Breast epithelium (tissue), 4 donors: ENCODE data around the gene RNF19B. TPM values are rescaled to one million over a fixed set of nuclear protein-coding genes. Genes with fewer than 3 reads are reported as not detected.

Experiments
- DNase-seq, 2 donors: peaks; one replicate each; pipeline ENCODE4 v3.0.0-alpha.2; 2019; ENCODE audit warnings: low spot score in 2 of 2
- H3K27ac ChIP-seq, 2 donors: fragments of 200-600 bp; sonication (generic) in 1 of 2; one replicate each; pipeline ENCODE4 v1.5.1; 2016 to 2019; ENCODE audit warnings: mild to moderate bottlenecking in 1 of 2
- H3K27me3 ChIP-seq, 2 donors: fragments of 200-600 bp; sonication (generic) in 1 of 2; one replicate each; pipeline versions ENCODE4 v1.5.1 to v1.6.0; 2017 to 2019; ENCODE audit warnings: control low read depth in 1 of 2, mild to moderate bottlenecking in 1 of 2
- H3K36me3 ChIP-seq: fragments of 200-600 bp; one replicate; pipeline ENCODE4 v1.5.1; 2019
- H3K4me1 ChIP-seq, 2 donors: fragments of 200-600 bp; sonication (generic); one replicate each; pipeline ENCODE4 v1.5.1; 2016 to 2019; ENCODE audit warnings: control low read depth in 1 of 2
- H3K4me3 ChIP-seq, 3 donors: fragments of 200-600 bp; sonication (generic); 1 replicate in 2 of 3; 2 replicates in 1 of 3; pipeline ENCODE4 v1.5.1; 2016 to 2019; ENCODE audit warnings: mild to moderate bottlenecking in 3 of 3, moderate library complexity in 2 of 3
- H3K9me3 ChIP-seq, 2 donors: fragments of 200-600 bp; sonication (generic) in 1 of 2; one replicate each; pipeline ENCODE4 v1.5.1; 2016 to 2019; ENCODE audit warnings: control low read depth in 1 of 2
- POLR2A ChIP-seq: fragments of 450-650 bp; IDR thresholded peaks from one replicate; pipeline ENCODE4 v1.6.1; 2016; ENCODE audit warnings: antibody characterized with exemption, mild to moderate bottlenecking, moderate library complexity
- POLR2AphosphoS5 ChIP-seq, 3 donors: sonication (generic); formaldehyde crosslinking; IDR thresholded peaks; one replicate each; pipeline ENCODE4 v1.6.1; 2017; ENCODE audit warnings: antibody characterized with exemption in 3 of 3
- intact Hi-C: fragments of 100-400 bp; cut with DNase I; formaldehyde crosslinking; loops from one replicate; pipeline ENCODE4 v1.15.1; 2023; ENCODE audit warnings: low total_unique reads
- total RNA-seq, 3 donors: library from RNA; depleted of rRNA; stranded (reverse); fragments of >200 nt; gene quantifications; one replicate each; pipeline ENCODE4 v1.1.0, GENCODE V29; 2016
- TF ChIP-seq, protein P1 (sequence below), 3 donors: fragments of 450-650 bp; IDR thresholded peaks; one replicate each; pipeline ENCODE4 v1.5.1; 2016 to 2017; ENCODE audit warnings: antibody characterized with exemption in 3 of 3, mild to moderate bottlenecking in 3 of 3, moderate library complexity in 3 of 3

The RNF19B gene
- total RNA-seq, 3 donors from 2014 or later = 15.7 to 22.5 (median 16.7) TPM

DNA sequence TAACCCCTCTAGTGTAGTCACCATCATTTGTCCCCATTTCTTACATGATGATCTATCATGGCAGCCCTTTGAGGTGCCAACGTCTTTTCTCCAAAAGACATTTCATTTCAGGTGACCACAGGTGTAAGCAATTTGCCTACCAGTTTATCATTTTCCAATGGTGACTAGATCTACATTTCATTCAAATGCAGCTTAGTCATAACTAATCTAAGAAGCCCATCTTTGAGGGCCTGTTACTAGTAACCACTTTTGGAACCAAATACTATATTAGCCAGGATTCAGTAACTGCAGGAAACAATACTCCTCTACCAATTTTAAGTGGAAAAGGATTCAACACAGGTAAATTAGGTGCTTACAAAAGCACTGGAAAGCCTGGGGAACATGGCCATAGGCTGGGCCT is 32.8 kb downstream of the RNF19B start:
- Histone ChIP-seq H3K4me3 (no peak overlapping the region), H3K4me1 (peaks cover 0 to 5% of the 10 kb centered on the region in 2 donors), H3K36me3 (no peaks in the 10 kb centered on the region), H3K27me3 (no peaks in the 10 kb centered on the region), H3K9me3 (no peaks in the 10 kb centered on the region), H3K27ac (no peak overlapping the region)
- DNase-seq = no peak
- TF ChIP-seq, protein P1, sequence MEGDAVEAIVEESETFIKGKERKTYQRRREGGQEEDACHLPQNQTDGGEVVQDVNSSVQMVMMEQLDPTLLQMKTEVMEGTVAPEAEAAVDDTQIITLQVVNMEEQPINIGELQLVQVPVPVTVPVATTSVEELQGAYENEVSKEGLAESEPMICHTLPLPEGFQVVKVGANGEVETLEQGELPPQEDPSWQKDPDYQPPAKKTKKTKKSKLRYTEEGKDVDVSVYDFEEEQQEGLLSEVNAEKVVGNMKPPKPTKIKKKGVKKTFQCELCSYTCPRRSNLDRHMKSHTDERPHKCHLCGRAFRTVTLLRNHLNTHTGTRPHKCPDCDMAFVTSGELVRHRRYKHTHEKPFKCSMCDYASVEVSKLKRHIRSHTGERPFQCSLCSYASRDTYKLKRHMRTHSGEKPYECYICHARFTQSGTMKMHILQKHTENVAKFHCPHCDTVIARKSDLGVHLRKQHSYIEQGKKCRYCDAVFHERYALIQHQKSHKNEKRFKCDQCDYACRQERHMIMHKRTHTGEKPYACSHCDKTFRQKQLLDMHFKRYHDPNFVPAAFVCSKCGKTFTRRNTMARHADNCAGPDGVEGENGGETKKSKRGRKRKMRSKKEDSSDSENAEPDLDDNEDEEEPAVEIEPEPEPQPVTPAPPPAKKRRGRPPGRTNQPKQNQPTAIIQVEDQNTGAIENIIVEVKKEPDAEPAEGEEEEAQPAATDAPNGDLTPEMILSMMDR (IDR thresholded peaks at IDR 0.05) = no peak
- TF ChIP-seq POLR2A (no peak), POLR2AphosphoS5 (IDR thresholded peaks at IDR 0.05) (no peak)
- intact Hi-C loops = loop anchor here (10.0 kb wide), 1 partner anchor 163 kb away; no protein-coding TSS in a partner anchor

DNA sequence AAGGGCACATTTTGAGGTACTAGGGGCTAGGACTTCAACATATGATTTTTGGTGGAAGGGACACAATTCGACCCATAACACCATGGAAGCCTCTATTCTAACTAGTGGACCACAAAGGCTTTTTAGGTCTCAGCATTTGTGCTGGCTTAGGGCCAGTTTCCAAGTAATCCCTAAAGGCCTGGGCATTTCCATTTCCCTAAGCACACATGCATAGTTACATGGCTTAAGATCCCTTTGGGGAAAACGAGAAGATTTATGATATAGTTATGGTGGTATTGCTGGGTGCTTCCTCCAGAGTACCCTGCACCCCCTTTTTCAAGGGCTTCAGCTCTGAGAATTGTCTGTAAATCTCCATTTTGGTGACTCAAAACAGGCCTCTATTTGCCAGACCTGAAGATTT is 35.2 kb downstream of the RNF19B start:
- Histone ChIP-seq H3K4me1 (peaks cover 0 to 5% of the 10 kb centered on the region in 2 donors), H3K27me3 (peaks cover 0 to 4% of the 10 kb centered on the region in 2 donors), H3K9me3 (no peaks in the 10 kb centered on the region), H3K27ac (no peak overlapping the region), H3K36me3 (no peaks in the 10 kb centered on the region), H3K4me3 (no peak overlapping the region)
- intact Hi-C loops = no loop called here
- TF ChIP-seq POLR2A (no peak), POLR2AphosphoS5 (IDR thresholded peaks at IDR 0.05) (no peak)
- TF ChIP-seq, protein P1 (IDR thresholded peaks at IDR 0.05) = no peak
- DNase-seq = no peak

DNA sequence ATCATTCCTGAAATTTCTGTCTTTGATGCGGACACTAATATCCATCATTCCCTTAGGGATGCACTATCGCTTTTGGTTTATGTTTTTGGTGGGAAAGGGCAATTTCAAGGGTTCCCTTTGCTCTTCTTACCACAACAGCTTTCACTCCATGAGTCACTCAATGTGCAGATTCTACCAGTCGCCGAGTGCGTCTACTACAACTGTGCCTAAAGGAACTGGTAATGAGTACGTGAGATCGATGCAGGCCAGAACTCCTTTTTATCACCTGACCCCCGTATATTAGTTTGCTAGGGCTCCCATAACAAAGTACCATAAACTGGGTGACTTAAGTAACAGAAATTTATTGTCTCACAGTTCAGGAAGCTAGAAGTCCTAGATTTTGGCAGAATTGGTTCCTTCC is 35.9 kb downstream of the RNF19B start:
- intact Hi-C loops = no loop called here
- TF ChIP-seq POLR2A (no peak), POLR2AphosphoS5 (IDR thresholded peaks at IDR 0.05) (no peak)
- TF ChIP-seq, protein P1 (IDR thresholded peaks at IDR 0.05) = no peak
- H3K4me1 ChIP-seq = no peaks in the 10 kb centered on the region

DNA sequence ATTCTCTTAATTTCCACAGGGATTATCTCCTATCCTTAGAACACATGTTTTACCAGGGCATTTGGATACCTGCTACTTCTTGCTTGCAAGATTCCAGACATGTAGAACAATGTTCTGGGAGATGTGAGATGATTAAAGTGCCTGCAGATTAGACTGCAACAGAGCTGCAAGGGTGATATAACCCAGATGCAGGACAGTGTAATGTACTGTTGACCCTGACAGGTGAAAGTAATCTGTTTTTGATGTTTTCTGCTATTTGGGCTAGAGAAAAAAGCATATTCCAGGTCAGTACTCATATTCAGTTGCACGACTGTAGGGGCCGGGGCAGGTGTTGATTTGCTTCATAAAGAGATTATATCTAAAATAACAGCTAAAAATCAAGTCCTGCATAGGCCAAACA is 36.3 kb downstream of the RNF19B start:
- TF ChIP-seq POLR2A (no peak), POLR2AphosphoS5 (IDR thresholded peaks at IDR 0.05) (no peak)
- TF ChIP-seq, protein P1 (IDR thresholded peaks at IDR 0.05) = no peak
- intact Hi-C loops = no loop called here
- Histone ChIP-seq H3K4me1 (no peaks in the 10 kb centered on the region), H3K27me3 (peaks cover 0 to 11% of the 10 kb centered on the region in 2 donors), H3K36me3 (no peaks in the 10 kb centered on the region), H3K4me3 (no peak overlapping the region), H3K27ac (no peak overlapping the region), H3K9me3 (no peaks in the 10 kb centered on the region)
- no peak for DNase-seq

More for the DNA sequence above, 35.9 kb downstream of the RNF19B start:
- Histone ChIP-seq H3K27ac (no peak overlapping the region), H3K9me3 (no peaks in the 10 kb centered on the region), H3K36me3 (no peaks in the 10 kb centered on the region), H3K27me3 (peaks cover 0 to 7% of the 10 kb centered on the region in 2 donors), H3K4me3 (no peak overlapping the region)
- DNase-seq = no peak

DNA sequence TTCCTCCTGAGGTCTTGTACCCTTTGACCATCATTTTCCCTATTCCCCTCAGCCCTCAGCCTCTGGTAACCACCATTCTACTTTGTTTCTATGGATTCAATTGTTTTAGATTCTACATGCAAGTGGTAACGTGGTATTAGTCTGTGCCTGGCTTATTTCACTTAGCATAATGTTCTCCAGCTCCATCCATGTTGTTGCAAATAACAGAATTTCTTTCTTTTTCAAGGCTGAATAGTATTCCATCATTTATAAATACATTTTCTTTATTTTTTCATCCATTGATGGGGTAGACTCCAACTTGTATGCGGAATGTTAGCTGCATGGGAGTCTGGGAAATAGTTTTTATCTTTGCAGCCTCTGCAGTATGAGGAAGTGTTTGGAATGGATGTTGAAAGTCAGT is 37.2 kb downstream of the RNF19B start:
- H3K4me1 ChIP-seq = no peaks in the 10 kb centered on the region
- H3K27me3 ChIP-seq = peaks cover 0 to 11% of the 10 kb centered on the region in 2 donors
- H3K4me3 ChIP-seq = no peak overlapping the region
- TF ChIP-seq, protein P1 (IDR thresholded peaks at IDR 0.05) = no peak
- intact Hi-C loops = no loop called here
- no peak overlapping the region for H3K27ac ChIP-seq
- DNase-seq = no peak
- no peaks in the 10 kb centered on the region for H3K9me3 ChIP-seq
- H3K36me3 ChIP-seq = no peaks in the 10 kb centered on the region
